NCI-H1930 (cell line): ENCODE measurements around the gene DNAAF3.

Experiments used
- DNase-seq, 2 experiments: peaks; one replicate each; lab custom pipeline; 2025; lab: John Stamatoyannopoulos, UW

Gene DNAAF3

GRCh38 chr19:55116232-55116858, 50.1 kb downstream of the DNAAF3 start:
- no peak for DNase-seq

GRCh38 chr19:55115446-55116065, 50.9 kb downstream of the DNAAF3 start:
- no peak for DNase-seq

- no peak for DNase-seq
Observed at GRCh38 chr19:55114566-55115145, 51.8 kb downstream of the DNAAF3 start.

- DNase-seq, result no peak
Observed at GRCh38 chr19:55113570-55114039, 52.8 kb downstream of the DNAAF3 start.

- no peak for DNase-seq
Observed at GRCh38 chr19:55112777-55113569, 53.4 kb downstream of the DNAAF3 start.

- DNase-seq, result no peak
Observed at GRCh38 chr19:55112246-55112776, 54.1 kb downstream of the DNAAF3 start.

GRCh38 chr19:55111238-55111831, 55.1 kb downstream of the DNAAF3 start:
- no peak for DNase-seq

GRCh38 chr19:55109527-55110291, 56.7 kb downstream of the DNAAF3 start:
- DNase-seq, result no peak
